Posterior vena cava (tissue), 2 donors: Measurements from ENCODE around the gene APOBEC2. TPM values are rescaled to one million over a fixed set of nuclear protein-coding genes. Genes with fewer than 3 reads are reported as not detected.

Experiments
- DNase-seq: peaks from one replicate; pipeline ENCODE4 v3.0.0-alpha.2; 2020; ENCODE audit warnings: low spot score
- intact Hi-C, 2 donors: fragments of 100-400 bp; cut with DNase I; formaldehyde crosslinking; loops; one replicate each; pipeline versions ENCODE4 v1.14.1 to v1.14.2; 2022 to 2023
- total RNA-seq, 2 donors: library from RNA; stranded (reverse); fragmentation: NEBNext Ultra II Directional; extraction: Animal tissue kit (Norgen Biotek cat#: 25700); gene quantifications; one replicate each; pipeline ENCODE4 v1.2.1, GENCODE V29; 2021
- donor health status: DM: yes; HTN: yes; CAD: no.
- donor health status: DM: yes; HTN: yes; CAD: no.

The APOBEC2 gene
- total RNA-seq, 2 donors from 2014 or later, result 0.43 TPM; not detected in 1

DNA sequence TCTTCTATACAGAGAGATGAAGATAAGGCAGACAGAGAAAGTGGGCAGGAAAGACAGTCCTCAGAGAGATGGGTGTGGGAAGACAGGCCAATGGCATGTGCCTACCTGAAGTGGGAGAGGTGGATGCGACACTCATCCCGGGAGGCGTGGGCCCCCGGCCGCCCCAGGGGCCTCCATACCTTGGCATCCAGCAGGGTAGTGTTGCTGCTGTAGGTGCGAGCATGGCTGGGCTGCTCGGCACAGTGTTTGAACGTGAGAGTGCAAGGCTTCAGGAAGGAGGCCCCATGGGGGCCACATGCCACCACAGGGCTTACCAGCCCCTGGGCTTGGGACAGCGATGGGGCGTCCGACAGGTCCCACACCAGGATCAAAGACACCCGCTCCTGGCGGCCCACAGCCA, 19.2 kb upstream of the APOBEC2 start:
- no peak for DNase-seq
- intact Hi-C loops, result no loop called here

- DNase-seq, result no peak
- intact Hi-C loops, result no loop called here
Observed at GRCh38 chr6:41036186-41036585, 16.8 kb upstream of the APOBEC2 start.

GRCh38 chr6:41036601-41037000, 16.4 kb upstream of the APOBEC2 start:
- no peak for DNase-seq
- intact Hi-C loops, result no loop called here

- intact Hi-C loops, result no loop called here
- DNase-seq, result no peak
Observed at GRCh38 chr6:41037107-41037900, 15.7 kb upstream of the APOBEC2 start.

GRCh38 chr6:41038205-41038604, 14.8 kb upstream of the APOBEC2 start:
- DNase-seq, result no peak
- intact Hi-C loops, result no loop called here

GRCh38 chr6:41039060-41039998, 13.7 kb upstream of the APOBEC2 start, which contains the start of gene UNC5CL:
Gene UNC5CL (minus strand): TSS chr6:41039221. CDS start chr6:41035074, 4,147 bp downstream.
- intact Hi-C loops, result no loop called here
- no peak for DNase-seq

DNA sequence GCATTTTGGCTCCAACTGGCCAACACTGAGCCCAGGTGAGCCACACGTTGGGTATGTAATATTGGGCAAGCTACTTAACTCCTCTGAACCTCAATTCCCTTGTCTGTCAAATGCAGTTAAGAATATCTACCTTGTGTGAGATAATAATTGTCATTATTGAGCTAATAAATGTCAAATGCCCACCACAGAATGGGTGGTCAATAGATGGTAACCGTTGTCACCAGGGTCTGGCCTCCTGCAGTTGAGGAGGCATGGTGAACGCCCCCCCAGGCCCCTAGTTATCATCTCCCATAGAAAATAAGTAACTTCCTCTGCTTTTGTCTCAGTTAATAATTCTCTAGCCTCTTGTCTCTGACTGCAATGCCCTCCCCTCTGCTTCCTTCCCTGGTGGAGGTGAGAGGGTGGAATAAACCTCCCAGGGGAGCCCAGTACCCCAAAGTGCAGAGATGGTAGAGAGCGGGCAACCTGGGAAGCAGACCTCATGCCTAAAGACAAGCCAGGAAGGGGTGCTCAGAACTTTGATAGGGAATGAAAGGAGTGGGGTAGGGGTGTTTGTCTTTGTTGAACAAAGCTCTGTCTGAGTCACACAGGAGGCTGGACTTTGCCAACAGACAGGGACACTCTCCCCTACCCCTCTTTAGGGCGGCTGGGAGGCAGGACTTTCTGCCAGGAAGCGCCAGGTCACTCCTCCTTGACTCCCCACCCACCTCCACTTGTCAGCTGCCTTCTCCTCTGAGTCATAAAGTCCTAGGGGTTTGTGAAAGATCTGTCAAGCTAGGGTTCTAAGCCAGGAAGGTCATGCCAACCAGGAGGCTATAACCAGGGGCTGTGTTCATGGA, 12.7 kb upstream of the APOBEC2 start:
- DNase-seq, result no peak

GRCh38 chr6:41040940-41041536, 12.0 kb upstream of the APOBEC2 start:
- DNase-seq, result no peak
- intact Hi-C loops, result no loop called here

More for the DNA sequence above, 12.7 kb upstream of the APOBEC2 start:
- intact Hi-C loops, result no loop called here

- no peak for DNase-seq
- intact Hi-C loops, result no loop called here
Observed at GRCh38 chr6:41042226-41043055, 10.6 kb upstream of the APOBEC2 start, which contains the start of gene TSPO2. Gene TSPO2 (plus strand): TSS chr6:41042467. CDS start chr6:41042986, 519 bp downstream.

DNA sequence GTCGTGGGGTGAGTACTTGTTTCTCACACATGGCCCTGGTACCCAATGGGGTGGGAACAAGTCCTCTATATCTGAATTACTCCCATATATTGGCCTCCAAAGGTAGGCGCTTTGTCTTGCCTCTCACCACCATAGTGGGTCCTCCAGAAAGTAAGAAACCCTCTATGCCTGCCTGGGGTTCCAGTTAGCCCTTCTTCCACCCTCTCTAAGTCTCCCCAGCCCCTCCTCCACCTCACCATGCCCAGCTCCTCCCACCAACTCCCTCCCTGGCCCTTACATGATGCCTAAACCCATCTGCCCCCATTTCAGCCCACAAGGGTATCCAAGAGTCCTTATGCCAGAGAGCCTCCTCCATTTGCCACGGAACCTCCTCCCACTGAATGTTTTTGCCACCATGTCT, 9.9 kb upstream of the APOBEC2 start:
- intact Hi-C loops, result no loop called here

GRCh38 chr6:41045664-41046063, 7.3 kb upstream of the APOBEC2 start:
- intact Hi-C loops, result no loop called here
- no peak for DNase-seq

More for the DNA sequence above, 9.9 kb upstream of the APOBEC2 start:
- DNase-seq, result no peak

DNA sequence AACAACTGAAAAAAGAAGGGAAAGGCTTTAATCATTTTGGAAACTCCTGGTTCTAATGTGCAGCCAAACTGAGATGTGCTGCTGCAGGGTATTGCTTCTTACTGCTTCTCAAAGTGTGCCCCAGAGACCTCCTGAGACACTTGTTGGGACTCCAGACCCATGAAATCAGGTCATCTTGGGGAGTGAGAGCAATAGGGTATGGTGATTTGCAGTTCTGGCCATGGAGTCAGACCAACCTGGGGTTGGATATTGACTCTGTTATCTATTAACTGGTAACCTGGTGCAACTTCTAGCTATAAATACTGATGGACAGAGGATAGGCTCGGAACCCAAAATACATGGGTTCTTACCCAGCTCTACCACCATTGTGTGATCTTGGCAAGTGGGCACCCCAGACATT, 6.9 kb upstream of the APOBEC2 start:
- intact Hi-C loops, result no loop called here
- no peak for DNase-seq

DNA sequence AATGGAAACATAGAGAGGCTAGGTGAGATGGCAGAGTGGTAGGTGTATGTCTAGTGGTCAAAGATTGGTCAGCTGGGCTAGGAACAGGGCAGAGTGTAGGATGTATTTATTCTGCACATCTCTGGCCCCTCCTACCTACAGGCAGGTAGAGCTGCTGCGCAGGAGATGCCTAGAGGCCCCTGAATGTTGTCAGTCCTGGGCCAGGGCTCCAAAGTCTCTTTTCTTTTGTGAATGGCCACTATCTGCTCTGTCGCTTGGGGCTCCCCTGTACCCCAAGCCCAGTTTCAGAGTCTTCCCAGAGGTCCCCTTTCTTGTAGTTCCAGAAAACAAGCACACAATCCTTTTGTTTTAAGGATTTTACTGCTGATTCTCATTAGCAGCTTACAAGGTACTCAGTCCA, 5.7 kb upstream of the APOBEC2 start:
- intact Hi-C loops, result no loop called here

DNA sequence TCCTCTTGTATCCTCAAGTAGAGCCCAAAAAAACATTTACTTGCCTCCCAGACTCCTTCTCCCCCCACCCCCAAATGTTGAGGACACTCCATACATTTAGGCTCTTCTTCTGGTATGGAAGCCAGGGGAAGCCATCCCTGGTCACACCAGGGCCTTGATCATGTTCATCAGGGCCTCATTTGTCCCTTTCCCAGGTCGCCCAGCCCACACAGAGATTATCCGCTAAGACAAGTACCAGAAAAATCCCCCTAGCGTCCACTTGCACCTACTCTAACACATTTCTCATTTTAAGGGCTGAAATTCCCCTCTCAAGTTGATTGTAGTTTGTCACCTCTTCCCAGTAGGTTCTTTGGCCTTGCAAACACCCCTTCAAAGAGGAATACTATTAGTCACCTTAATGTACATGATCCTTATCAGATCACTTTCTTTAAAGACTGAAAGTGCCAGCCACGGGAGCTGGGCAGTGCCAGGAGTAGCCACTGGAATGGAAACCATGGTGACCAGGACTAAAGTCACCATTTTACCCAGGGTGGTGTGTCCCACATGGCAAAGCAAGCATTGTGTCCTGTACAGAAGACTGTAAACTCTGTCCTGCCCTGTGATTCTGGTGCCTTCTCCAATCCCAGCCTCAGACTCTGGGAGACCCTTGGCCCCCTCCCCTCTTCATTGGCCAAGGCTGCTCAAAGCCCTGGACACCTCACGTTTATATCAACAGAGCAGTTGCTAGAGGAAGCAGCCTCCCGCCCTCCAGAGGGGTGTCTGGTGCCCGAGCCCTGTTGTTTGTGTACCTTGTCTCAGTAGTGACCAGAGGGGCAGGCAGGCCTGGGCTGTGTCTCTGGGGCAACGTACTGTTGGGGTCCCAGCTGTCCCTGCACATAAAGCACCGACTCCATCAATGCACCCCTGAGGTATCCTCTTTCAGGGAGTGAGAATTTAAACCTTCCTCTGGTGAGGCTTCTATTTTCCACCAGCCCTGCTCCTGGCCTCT, 5.0 kb upstream of the APOBEC2 start:
- intact Hi-C loops, result no loop called here
- DNase-seq, result no peak

More for the DNA sequence above, 5.7 kb upstream of the APOBEC2 start:
- DNase-seq, result no peak

- intact Hi-C loops, result no loop called here
Observed at GRCh38 chr6:41049521-41049920, 3.5 kb upstream of the APOBEC2 start.

DNA sequence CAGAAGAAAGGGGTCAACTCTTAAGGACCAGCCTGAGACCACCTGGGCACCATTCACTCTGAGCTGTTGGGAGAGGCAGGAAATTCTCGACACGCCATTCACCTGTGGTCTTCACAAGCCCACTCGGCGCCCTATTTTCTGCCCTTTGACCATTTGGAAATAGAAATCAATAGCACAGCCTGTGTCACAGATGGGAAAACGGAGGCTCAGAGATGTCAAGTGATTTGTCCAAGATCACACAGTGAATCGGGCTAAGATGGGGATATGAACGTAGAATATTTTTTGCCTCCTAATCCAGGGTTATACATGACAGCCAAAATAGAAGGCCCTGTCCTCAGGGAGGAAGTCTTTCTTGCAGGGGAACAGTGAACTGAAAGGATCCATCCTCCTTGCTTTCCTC, 3.0 kb upstream of the APOBEC2 start:
- intact Hi-C loops, result no loop called here
- DNase-seq, result no peak

More at GRCh38 chr6:41049521-41049920, 3.5 kb upstream of the APOBEC2 start:
- DNase-seq, result no peak

DNA sequence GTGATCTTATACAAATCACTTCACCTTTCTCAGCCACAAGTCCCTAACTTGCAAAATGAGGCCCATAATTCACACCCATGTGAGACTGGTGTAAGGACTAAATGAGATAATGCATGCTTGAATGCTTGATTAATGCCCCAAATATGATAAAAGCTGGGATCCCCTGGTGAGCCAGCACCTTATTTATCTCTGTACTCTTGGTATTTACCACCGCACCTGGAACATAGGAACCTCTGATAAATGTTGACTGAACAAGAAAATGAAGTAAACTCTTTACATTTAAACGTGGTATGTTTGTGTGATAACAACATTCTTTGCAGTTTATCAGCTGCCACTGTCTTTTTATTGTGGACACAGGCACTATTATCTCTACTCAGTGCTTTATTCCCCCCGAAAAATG, 2.5 kb upstream of the APOBEC2 start:
- no peak for DNase-seq
- intact Hi-C loops, result no loop called here
